GM12873 (cell line): Measurements from ENCODE around the gene CREBBP.

Experiments used
- CTCF ChIP-seq: IDR thresholded peaks from 2 replicates; pipeline ENCODE4 v1.5.1; 2012; ENCODE audit warnings: low read depth, mild to moderate bottlenecking, moderate library complexity, low read length, control low read depth; ENCODE audit not compliant: insufficient read depth; ENCODE audit errors: missing control alignments

The CREBBP gene

GRCh38 chr16:3771513-3771912 lies 109.0 kb downstream of the CREBBP start:
- no peak for TF ChIP-seq CTCF

GRCh38 chr16:3770530-3770929 lies 110.0 kb downstream of the CREBBP start:
- no peak for TF ChIP-seq CTCF

- TF ChIP-seq CTCF: no peak
These were observed 110.6 kb downstream of the CREBBP start for GRCh38 chr16:3769942-3770341.

- TF ChIP-seq CTCF: no peak
These were observed 111.5 kb downstream of the CREBBP start for GRCh38 chr16:3769013-3769412.

GRCh38 chr16:3767333-3767986 lies 113.1 kb downstream of the CREBBP start:
- TF ChIP-seq CTCF: no peak

- no peak for TF ChIP-seq CTCF
These were observed 114.3 kb downstream of the CREBBP start for GRCh38 chr16:3766177-3766576.

- no peak for TF ChIP-seq CTCF
These were observed 116.1 kb downstream of the CREBBP start for GRCh38 chr16:3764409-3764808.
